Fibroblast of peridontal ligament (primary cell): ENCODE measurements around the gene KCNC3.

Experiments
- DNase-seq: peaks from one replicate; pipeline ENCODE4 v3.0.0-alpha.2; 2010; ENCODE audit errors: extremely low read depth

KCNC3 gene

GRCh38 chr19:50275577-50276368 is 53.4 kb downstream of the KCNC3 start:
- DNase-seq: no peak

- no peak for DNase-seq
These were observed 55.4 kb downstream of the KCNC3 start for GRCh38 chr19:50273821-50274220.

DNA sequence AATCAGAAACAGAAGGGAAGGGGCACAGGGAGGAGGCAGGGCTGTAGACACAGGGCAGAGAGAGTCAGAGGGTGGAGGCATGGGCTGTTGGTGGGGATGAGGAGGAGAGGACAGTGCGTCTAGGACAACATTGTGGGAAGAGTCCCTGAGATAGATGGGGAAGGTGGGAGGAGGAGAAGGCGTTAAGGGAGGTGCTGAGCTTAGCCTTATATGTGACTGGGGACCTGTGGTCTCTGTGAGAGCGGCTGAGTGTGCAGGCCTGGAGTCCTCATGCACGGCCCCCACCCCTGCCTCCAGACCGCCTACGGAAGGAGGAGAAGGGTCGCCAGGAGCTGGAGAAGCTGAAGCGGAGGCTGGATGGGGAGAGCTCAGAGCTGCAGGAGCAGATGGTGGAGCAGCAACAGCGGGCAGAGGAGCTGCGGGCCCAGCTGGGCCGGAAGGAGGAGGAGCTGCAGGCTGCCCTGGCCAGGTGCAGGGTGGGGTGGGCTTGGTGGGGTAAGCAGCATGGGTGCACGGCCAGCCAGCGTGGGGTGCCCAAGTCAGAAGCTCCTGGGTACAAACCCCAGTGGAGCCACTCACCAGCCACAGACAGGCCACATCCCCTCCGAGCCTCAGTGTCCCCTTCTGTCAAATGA is 56.8 kb downstream of the KCNC3 start:
- DNase-seq: no peak

GRCh38 chr19:50269653-50270052 is 59.5 kb downstream of the KCNC3 start:
- DNase-seq: no peak

DNA sequence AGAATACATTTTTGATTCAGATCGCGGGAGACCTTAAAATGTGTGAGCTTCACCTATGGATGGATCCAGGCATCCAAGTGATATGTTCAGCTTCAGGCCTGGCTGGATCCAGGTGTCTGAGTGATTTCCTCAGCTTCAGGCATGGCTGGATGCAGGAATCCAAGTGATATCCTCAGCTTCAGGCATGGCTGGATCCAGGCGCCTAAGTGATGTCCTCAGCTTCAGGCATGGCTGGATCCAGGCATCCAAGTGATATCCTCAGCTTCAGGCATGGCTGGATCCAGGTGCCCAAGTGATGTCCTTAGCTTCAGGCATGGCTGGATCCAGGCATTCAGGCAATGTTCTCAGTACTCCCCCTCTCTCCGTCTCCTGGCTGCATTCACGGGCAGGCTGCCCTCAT is 60.7 kb downstream of the KCNC3 start:
- DNase-seq: no peak

DNA sequence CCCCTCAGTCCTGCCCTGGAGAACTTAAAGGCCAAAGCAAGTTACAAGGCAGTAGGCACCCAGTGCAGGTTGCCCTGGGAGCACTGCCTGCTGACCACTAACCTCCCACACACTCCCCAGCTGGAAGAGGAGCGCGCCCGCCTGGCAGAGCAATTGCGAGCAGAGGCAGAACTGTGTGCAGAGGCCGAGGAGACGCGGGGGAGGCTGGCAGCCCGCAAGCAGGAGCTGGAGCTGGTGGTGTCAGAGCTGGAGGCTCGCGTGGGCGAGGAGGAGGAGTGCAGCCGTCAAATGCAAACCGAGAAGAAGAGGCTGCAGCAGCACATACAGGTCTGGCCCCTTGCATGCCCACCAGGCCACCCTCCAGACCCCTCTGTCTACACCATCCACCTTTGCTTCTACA is 61.1 kb downstream of the KCNC3 start:
- no peak for DNase-seq

DNA sequence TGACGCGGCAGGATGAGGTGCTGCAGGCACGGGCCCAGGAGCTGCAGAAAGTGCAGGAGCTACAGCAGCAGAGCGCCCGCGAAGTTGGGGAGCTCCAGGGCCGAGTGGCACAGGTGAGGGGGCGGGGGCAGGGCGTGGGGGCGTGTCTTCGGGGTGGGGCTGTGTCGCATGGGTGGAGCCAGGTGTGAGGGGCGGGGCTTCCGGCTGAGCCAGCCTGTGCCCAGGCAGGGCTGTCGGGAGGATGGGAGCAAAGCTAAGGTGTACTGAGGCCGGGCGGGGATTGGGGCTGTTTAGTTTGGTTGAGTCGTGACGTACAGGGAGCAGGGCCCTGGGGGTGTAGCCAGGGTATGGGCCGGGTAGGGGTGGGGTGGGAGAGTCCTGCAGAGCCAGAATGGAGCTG is 62.3 kb downstream of the KCNC3 start:
- DNase-seq: no peak

DNA sequence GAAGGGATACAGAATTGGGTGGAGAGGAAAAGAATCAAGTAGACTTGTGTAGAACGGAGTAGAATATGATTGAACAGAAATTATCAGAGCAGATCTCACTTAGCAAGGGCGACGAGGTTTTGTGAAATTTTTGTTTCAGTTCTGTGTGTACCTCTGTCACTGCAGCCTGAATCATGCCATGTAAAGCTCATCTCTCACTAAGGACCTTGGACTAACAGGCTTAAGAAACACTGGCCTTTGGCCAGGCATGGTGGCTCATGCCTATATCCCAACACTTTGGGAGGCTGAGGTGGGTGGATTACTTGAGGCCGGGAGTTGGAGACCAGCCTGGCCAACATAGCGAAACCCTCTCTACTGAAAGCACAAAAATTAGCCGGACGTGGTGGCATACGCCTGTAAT is 63.1 kb downstream of the KCNC3 start:
- DNase-seq: no peak

GRCh38 chr19:50264483-50265186 is 64.5 kb downstream of the KCNC3 start:
- no peak for DNase-seq

DNA sequence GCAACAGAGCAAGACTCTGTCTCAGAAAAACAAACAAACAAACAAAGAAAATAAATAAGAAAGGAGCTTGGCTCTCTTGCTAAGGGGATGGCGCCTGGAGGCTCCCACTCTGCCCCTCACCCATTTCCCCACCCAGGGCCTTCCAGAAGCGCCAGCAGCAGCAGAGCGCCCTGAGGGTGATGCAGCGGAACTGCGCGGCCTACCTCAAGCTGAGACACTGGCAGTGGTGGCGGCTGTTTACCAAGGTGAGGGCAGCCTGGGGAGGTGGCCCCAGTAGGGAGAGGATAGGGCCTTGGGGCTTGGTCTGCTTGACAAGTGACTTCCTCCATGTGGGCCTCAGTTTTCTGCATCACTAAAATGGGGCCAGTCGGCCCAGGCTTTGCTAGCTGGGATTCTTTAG is 66.0 kb downstream of the KCNC3 start:
- no peak for DNase-seq
